HepG2 (cell line): ENCODE results near the gene AADACL4. TPM values are rescaled to one million over a fixed set of nuclear protein-coding genes. Genes with fewer than 3 reads are reported as not detected.

Experiments
- ATM ChIP-seq: fragments of 450-650 bp; IDR thresholded peaks from 2 replicates; pipeline ENCODE4 v1.7.1; 2017; ENCODE audit warnings: mild to moderate bottlenecking, borderline replicate concordance
- EP300 ChIP-seq, 3 experiments: sonication (generic) in 1 of 3; formaldehyde crosslinking in 1 of 3; IDR thresholded peaks; 2 replicates each; pipeline versions ENCODE4 v1.5.1 to v1.6.1; 2011 to 2020; ENCODE audit warnings: low read depth in 2 of 3, low read length in 2 of 3, borderline replicate concordance in 1 of 3, improper control_type of control experiment in 1 of 3, mild to moderate bottlenecking in 1 of 3, missing genetic modification reagents in 1 of 3, moderate library complexity in 1 of 3
- GATAD2A ChIP-seq: IDR thresholded peaks from 2 replicates; pipeline ENCODE4 v1.6.1; 2016
- HOXA9 ChIP-seq: sonication (generic); formaldehyde crosslinking; IDR thresholded peaks from 2 replicates; pipeline ENCODE4 v1.8.1; 2022; ENCODE audit warnings: missing genetic modification reagents, mild to moderate bottlenecking, moderate library complexity, borderline replicate concordance
- KAT8 ChIP-seq: IDR thresholded peaks from 2 replicates; pipeline ENCODE4 v1.6.1; 2016; ENCODE audit warnings: missing genetic modification reagents, missing compliant biosample characterization
- KDM6A ChIP-seq: IDR thresholded peaks from 2 replicates; pipeline ENCODE4 v1.6.1; 2016; ENCODE audit warnings: low read depth
- KLF16 ChIP-seq, 2 experiments: sonication (generic) in 1 of 2; formaldehyde crosslinking in 1 of 2; IDR thresholded peaks; 2 replicates each; pipeline versions ENCODE4 v1.6.1 to v1.8.0; 2016 to 2023; ENCODE audit warnings: missing genetic modification reagents in 2 of 2, missing compliant biosample characterization in 1 of 2
- MTA3 ChIP-seq: sonication (generic); formaldehyde crosslinking; IDR thresholded peaks from 2 replicates; pipeline ENCODE4 v1.4.0; 2020; ENCODE audit warnings: missing genetic modification reagents
- NAIF1 ChIP-seq: sonication (generic); formaldehyde crosslinking; IDR thresholded peaks from 2 replicates; pipeline ENCODE4 v1.5.0; 2020; ENCODE audit warnings: mild to moderate bottlenecking, missing genetic modification reagents, borderline replicate concordance
- NR2F1 ChIP-seq, 2 experiments: fragments of 450-650 bp in 1 of 2; formaldehyde crosslinking in 1 of 2; IDR thresholded peaks; 2 replicates each; pipeline versions ENCODE4 v1.5.0 to v1.6.1; 2016 to 2020; ENCODE audit warnings: mild to moderate bottlenecking in 1 of 2, missing compliant biosample characterization in 1 of 2, missing genetic modification reagents in 1 of 2, moderate library complexity in 1 of 2
- REL ChIP-seq: sonication (generic); formaldehyde crosslinking; conservative IDR thresholded peaks from 2 replicates; pipeline ENCODE4 v1.8.0; 2022; ENCODE audit warnings: mild to moderate bottlenecking, missing genetic modification reagents, moderate library complexity
- RFX1 ChIP-seq: fragments of 450-650 bp; IDR thresholded peaks from 2 replicates; pipeline ENCODE4 v1.6.1; 2017
- SP5 ChIP-seq: IDR thresholded peaks from 2 replicates; pipeline ENCODE4 v1.6.1; 2016; ENCODE audit warnings: low read depth, borderline replicate concordance
- TAF1 ChIP-seq: sonication (generic); formaldehyde crosslinking; IDR thresholded peaks from 2 replicates; pipeline ENCODE4 v1.4.0; 2020; ENCODE audit warnings: missing genetic modification reagents
- ZBTB38 ChIP-seq: sonication (generic); formaldehyde crosslinking; IDR thresholded peaks from 2 replicates; pipeline ENCODE4 v1.5.1; 2020; ENCODE audit warnings: mild to moderate bottlenecking, missing genetic modification reagents
- ZNF292 ChIP-seq: sonication (generic); formaldehyde crosslinking; IDR thresholded peaks from 2 replicates; pipeline ENCODE4 v1.8.1; 2022; ENCODE audit warnings: mild to moderate bottlenecking, low read depth, missing genetic modification reagents, borderline replicate concordance
- ZNF709 ChIP-seq: sonication (generic); formaldehyde crosslinking; IDR thresholded peaks from 2 replicates; pipeline ENCODE4 v1.5.0; 2020; ENCODE audit warnings: mild to moderate bottlenecking, missing genetic modification reagents
- polyA plus RNA-seq, 8 experiments: library from polyadenylated mRNA; depleted of rRNA in 3 of 8; stranded (reverse) in 7 of 8; unstranded in 1 of 8; fragments of >200 nt; fragmentation: Illumina TruSeq in 4 of 8; extraction: Trizol in 4 of 8; gene quantifications; 2 replicates each; pipeline versions ENCODE4 v1.2.1 to v1.2.3, GENCODE V29; 2011 to 2016; ENCODE audit warnings: low read depth in 4 of 8, missing spikeins in 1 of 8, mixed read lengths in 1 of 8; ENCODE audit not compliant: insufficient read depth in 1 of 8
- total RNA-seq, 5 experiments: library from RNA; depleted of rRNA; stranded (reverse); fragments of >200 nt; fragmentation: Illumina TruSeq; extraction: Trizol; gene quantifications; 2 replicates each; pipeline ENCODE4 v1.2.3, GENCODE V29; 2016; ENCODE audit warnings: low read depth in 1 of 5
- TF ChIP-seq, protein P1 (sequence below): sonication (generic); formaldehyde crosslinking; conservative IDR thresholded peaks from 2 replicates; pipeline ENCODE4 v1.5.0; 2020; ENCODE audit warnings: missing genetic modification reagents
- TF ChIP-seq, protein P2 (sequence below): sonication (generic); formaldehyde crosslinking; IDR thresholded peaks from 2 replicates; pipeline ENCODE4 v1.8.0; 2022; ENCODE audit warnings: mild to moderate bottlenecking, missing genetic modification reagents, borderline replicate concordance
- TF ChIP-seq, protein P3 (sequence below): IDR thresholded peaks from 2 replicates; pipeline ENCODE4 v1.6.1; 2016; ENCODE audit warnings: control low read depth
- TF ChIP-seq, protein P4 (sequence below): conservative IDR thresholded peaks from 2 replicates; pipeline ENCODE4 v1.6.1; 2018; ENCODE audit warnings: missing genetic modification reagents
- TF ChIP-seq, protein P5 (sequence below): IDR thresholded peaks from 2 replicates; pipeline ENCODE4 v1.6.1; 2012; ENCODE audit warnings: low read depth, low read length, improper control_type of control experiment

Gene AADACL4
- total and polyA plus RNA-seq, 2 of the 13 experiments (the other 11 are each of a cell fraction or from before 2014, with no cell fraction given): not detected

DNA sequence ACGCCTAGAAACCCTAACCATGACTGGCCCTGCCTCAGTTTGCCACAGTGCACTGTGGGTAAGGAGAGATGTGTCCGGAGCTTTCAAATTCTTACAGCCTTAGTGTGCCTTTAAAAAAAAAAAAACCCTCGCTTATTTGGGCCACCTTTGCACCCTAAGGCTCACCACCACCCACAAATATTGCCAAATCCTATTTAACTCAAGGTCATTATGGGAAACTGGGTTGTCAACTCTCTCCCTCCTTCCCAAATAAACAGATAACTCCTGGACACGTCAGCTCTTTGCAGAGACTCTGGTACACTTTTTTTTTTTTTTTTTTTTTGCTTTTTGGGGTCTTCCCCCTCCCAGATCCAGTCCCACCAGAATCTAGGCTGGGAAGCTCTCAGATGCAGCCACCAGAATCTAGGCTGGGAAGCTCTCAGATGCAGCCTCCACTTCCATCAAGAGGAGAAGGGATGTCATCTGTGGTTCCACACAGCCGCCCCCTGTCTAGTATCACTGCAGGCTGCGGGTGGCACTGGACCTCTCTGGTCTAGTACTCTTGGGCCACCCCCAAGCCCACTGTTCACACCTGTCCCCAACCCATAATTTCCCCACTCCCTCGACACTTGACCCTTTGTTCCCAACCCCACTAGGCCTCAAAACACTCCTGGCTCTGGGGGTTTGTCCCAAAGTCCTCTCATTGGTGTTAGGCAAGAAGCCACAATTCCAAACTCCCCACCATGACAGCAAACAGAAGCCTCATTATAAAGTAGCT, 29.3 kb upstream of the AADACL4 start (continued):
- TF ChIP-seq, protein P1, sequence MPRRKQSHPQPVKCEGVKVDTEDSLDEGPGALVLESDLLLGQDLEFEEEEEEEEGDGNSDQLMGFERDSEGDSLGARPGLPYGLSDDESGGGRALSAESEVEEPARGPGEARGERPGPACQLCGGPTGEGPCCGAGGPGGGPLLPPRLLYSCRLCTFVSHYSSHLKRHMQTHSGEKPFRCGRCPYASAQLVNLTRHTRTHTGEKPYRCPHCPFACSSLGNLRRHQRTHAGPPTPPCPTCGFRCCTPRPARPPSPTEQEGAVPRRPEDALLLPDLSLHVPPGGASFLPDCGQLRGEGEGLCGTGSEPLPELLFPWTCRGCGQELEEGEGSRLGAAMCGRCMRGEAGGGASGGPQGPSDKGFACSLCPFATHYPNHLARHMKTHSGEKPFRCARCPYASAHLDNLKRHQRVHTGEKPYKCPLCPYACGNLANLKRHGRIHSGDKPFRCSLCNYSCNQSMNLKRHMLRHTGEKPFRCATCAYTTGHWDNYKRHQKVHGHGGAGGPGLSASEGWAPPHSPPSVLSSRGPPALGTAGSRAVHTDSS: no peak
- TF ChIP-seq REL (CRISPR knock-in tag) (no peak), ZNF292 (CRISPR knock-in tag) (no peak), NAIF1 (CRISPR knock-in tag) (no peak), ZBTB38 (CRISPR knock-in tag) (no peak), TAF1 (CRISPR knock-in tag) (peak; percentile 39; the same call in 1 of the 2 replicates), ZNF709 (CRISPR knock-in tag) (no peak), KAT8 (CRISPR knock-in tag) (no peak), KDM6A (no peak), SP5 (CRISPR knock-in tag) (peak; percentile 59; the same call in 1 of the 2 replicates), MTA3 (CRISPR knock-in tag) (no peak), HOXA9 (CRISPR knock-in tag) (no peak), EP300 (IDR thresholded peaks at IDR 0.05; ENCODE audit: low read depth in 2 of 2, low read length in 2 of 2) (peak; percentile 46 to 90; a peak in 3 of 4 replicates), EP300 (CRISPR knock-in tag; IDR thresholded peaks at IDR 0.05; ENCODE audit: borderline replicate concordance) (peak; percentile 63; the same call in 1 of the 2 replicates), ATM (no peak), GATAD2A (CRISPR knock-in tag) (peak; percentile 77), NR2F1 (CRISPR knock-in tag; IDR thresholded peaks at IDR 0.05) (peak; percentile 24; a peak in 1 of 4 replicates), KLF16 (CRISPR knock-in tag; IDR thresholded peaks at IDR 0.05) (0 out of 4 replicates have a peak, but pooled peaks of 1 of the 2 experiments have one; percentile 53), RFX1 (no peak)
- TF ChIP-seq, protein P2, sequence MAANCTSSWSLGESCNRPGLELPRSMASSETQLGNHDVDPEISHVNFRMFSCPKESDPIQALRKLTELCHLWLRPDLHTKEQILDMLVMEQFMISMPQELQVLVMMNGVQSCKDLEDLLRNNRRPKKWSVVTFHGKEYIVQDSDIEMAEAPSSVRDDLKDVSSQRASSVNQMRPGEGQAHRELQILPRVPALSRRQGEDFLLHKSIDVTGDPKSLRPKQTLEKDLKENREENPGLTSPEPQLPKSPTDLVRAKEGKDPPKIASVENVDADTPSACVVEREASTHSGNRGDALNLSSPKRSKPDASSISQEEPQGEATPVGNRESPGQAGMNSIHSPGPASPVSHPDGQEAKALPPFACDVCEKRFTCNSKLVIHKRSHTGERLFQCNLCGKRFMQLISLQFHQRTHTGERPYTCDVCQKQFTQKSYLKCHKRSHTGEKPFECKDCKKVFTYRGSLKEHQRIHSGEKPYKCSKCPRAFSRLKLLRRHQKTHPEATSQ (CRISPR knock-in tag): no peak
- TF ChIP-seq, protein P3, sequence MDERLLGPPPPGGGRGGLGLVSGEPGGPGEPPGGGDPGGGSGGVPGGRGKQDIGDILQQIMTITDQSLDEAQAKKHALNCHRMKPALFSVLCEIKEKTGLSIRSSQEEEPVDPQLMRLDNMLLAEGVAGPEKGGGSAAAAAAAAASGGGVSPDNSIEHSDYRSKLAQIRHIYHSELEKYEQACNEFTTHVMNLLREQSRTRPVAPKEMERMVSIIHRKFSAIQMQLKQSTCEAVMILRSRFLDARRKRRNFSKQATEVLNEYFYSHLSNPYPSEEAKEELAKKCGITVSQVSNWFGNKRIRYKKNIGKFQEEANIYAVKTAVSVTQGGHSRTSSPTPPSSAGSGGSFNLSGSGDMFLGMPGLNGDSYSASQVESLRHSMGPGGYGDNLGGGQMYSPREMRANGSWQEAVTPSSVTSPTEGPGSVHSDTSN (CRISPR knock-in tag): no peak
- TF ChIP-seq, protein P4, sequence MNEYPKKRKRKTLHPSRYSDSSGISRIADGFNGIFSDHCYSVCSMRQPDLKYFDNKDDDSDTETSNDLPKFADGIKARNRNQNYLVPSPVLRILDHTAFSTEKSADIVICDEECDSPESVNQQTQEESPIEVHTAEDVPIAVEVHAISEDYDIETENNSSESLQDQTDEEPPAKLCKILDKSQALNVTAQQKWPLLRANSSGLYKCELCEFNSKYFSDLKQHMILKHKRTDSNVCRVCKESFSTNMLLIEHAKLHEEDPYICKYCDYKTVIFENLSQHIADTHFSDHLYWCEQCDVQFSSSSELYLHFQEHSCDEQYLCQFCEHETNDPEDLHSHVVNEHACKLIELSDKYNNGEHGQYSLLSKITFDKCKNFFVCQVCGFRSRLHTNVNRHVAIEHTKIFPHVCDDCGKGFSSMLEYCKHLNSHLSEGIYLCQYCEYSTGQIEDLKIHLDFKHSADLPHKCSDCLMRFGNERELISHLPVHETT: no peak
- TF ChIP-seq, protein P5, sequence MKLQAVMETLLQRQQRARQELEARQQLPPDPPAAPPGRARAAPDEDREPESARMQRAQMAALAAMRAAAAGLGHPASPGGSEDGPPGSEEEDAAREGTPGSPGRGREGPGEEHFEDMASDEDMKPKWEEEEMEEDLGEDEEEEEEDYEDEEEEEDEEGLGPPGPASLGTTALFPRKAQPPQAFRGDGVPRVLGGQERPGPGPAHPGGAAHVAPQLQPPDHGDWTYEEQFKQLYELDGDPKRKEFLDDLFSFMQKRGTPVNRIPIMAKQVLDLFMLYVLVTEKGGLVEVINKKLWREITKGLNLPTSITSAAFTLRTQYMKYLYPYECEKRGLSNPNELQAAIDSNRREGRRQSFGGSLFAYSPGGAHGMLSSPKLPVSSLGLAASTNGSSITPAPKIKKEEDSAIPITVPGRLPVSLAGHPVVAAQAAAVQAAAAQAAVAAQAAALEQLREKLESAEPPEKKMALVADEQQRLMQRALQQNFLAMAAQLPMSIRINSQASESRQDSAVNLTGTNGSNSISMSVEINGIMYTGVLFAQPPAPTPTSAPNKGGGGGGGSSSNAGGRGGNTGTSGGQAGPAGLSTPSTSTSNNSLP: no peak
